Left colon (tissue), 2 donors: ENCODE results near the gene EXOC4. TPM values are rescaled to one million over a fixed set of nuclear protein-coding genes. Genes with fewer than 3 reads are reported as not detected.

Experiments used
- ATAC-seq: fragments of 200-7000 bp; cut with Tn5 transposase; one replicate; pipeline ENCODE4 v1.9.1; 2020; ENCODE audit warnings: mild to moderate bottlenecking, moderate library complexity
- DNase-seq, 2 donors: peaks; one replicate each; pipeline ENCODE4 v3.0.0-alpha.2; 2020
- intact Hi-C, 2 donors: fragments of 100-400 bp; cut with DNase I in 1 of 2; cut with micrococcal nuclease in 1 of 2; formaldehyde crosslinking; loops; one replicate each; pipeline versions ENCODE4 v1.11.2 to v1.14.0; 2022; cut with DNase I, micrococcal nuclease
- total RNA-seq, 2 donors: library from RNA; stranded (reverse); fragmentation: NEBNext Ultra II Directional; extraction: Animal tissue kit (Norgen Biotek cat#: 25700); gene quantifications; one replicate each; pipeline ENCODE4 v1.2.1, GENCODE V29; 2021
- donor health status: DM: no; HTN: no; CAD: no.
- donor health status: DM: yes; HTN: yes; CAD: no.

EXOC4 gene
- total RNA-seq, 2 donors from 2014 or later, result 78.8 to 85.4 TPM

- peak; percentile 87 for ATAC-seq
- no peak for DNase-seq
- intact Hi-C loops, result no loop called here
Observed at GRCh38 chr7:134022286-134022911, 769.5 kb downstream of the EXOC4 start.

- no peak for DNase-seq
- intact Hi-C loops, result no loop called here
- ATAC-seq, result no peak
Observed at GRCh38 chr7:134024739-134025138, 771.9 kb downstream of the EXOC4 start.

GRCh38 chr7:134028853-134029252, 776.0 kb downstream of the EXOC4 start:
- DNase-seq, result no peak
- ATAC-seq, result no peak
- intact Hi-C loops, result no loop called here

- ATAC-seq (no peak), DNase-seq (no peak)
- intact Hi-C loops, result no loop called here
Observed at GRCh38 chr7:134029743-134030142, 776.9 kb downstream of the EXOC4 start.

GRCh38 chr7:134030460-134030865, 777.6 kb downstream of the EXOC4 start:
- intact Hi-C loops, result no loop called here
- DNase-seq (no peak), ATAC-seq (no peak)

- DNase-seq, result no peak
- intact Hi-C loops, result no loop called here
- no peak for ATAC-seq
Observed at GRCh38 chr7:134031835-134032617, 779.1 kb downstream of the EXOC4 start.

- no peak for DNase-seq
- ATAC-seq, result peak; percentile 64
- intact Hi-C loops, result no loop called here
Observed at GRCh38 chr7:134034652-134035051, 781.8 kb downstream of the EXOC4 start.

GRCh38 chr7:134037991-134038390, 785.1 kb downstream of the EXOC4 start:
- intact Hi-C loops, result no loop called here
- DNase-seq (no peak), ATAC-seq (no peak)

- no peak for ATAC-seq
- no peak for DNase-seq
- intact Hi-C loops, result no loop called here
Observed at GRCh38 chr7:134040988-134041387, 788.1 kb downstream of the EXOC4 start.

GRCh38 chr7:134041477-134041876, 788.6 kb downstream of the EXOC4 start:
- DNase-seq, result no peak
- no peak for ATAC-seq
- intact Hi-C loops, result no loop called here

- no peak for DNase-seq
- intact Hi-C loops, result no loop called here
- no peak for ATAC-seq
Observed at GRCh38 chr7:134042307-134042706, 789.4 kb downstream of the EXOC4 start.

- no peak for DNase-seq
- ATAC-seq, result no peak
- intact Hi-C loops, result no loop called here
Observed at GRCh38 chr7:134044682-134045081, 791.8 kb downstream of the EXOC4 start.

- intact Hi-C loops, result no loop called here
- no peak for ATAC-seq
- no peak for DNase-seq
Observed at GRCh38 chr7:134045716-134046115, 792.8 kb downstream of the EXOC4 start.

- DNase-seq (no peak), ATAC-seq (no peak)
- intact Hi-C loops, result no loop called here
Observed at GRCh38 chr7:134046594-134047128, 793.8 kb downstream of the EXOC4 start.

GRCh38 chr7:134047675-134048074, 794.8 kb downstream of the EXOC4 start:
- DNase-seq (no peak), ATAC-seq (no peak)
- intact Hi-C loops, result no loop called here

- DNase-seq (no peak), ATAC-seq (no peak)
- intact Hi-C loops, result no loop called here
Observed at GRCh38 chr7:134048166-134048565, 795.3 kb downstream of the EXOC4 start.

GRCh38 chr7:134051020-134051419, 798.1 kb downstream of the EXOC4 start:
- DNase-seq (no peak), ATAC-seq (no peak)
- intact Hi-C loops, result no loop called here

- intact Hi-C loops, result no loop called here
- DNase-seq, result no peak
- no peak for ATAC-seq
Observed at GRCh38 chr7:134056816-134057215, 803.9 kb downstream of the EXOC4 start.

- intact Hi-C loops, result no loop called here
- no peak for DNase-seq
- ATAC-seq, result no peak
Observed at GRCh38 chr7:134058521-134058920, 805.6 kb downstream of the EXOC4 start.

GRCh38 chr7:134058980-134059379, 806.1 kb downstream of the EXOC4 start:
- no peak for DNase-seq
- intact Hi-C loops, result no loop called here
- no peak for ATAC-seq
